ENCODE data around the gene CATSPERE.

CATSPERE gene

GRCh38 chr1:244603498-244603897 lies 142.4 kb downstream of the CATSPERE start:
- Histone ChIP-seq H3K4me1 (ENCODE audit: insufficient read depth, low read length, severe bottlenecking) (peaks cover 4% of the 10 kb centered on the region), H3K9ac (ENCODE audit: low read length) (no peak overlapping the region), H4K20me1 (ENCODE audit: insufficient read depth, low read length) (no peaks in the 10 kb centered on the region), H3K9me3 (ENCODE audit: low read length) (no peaks in the 10 kb centered on the region), H3K9me2 (ENCODE audit: low read depth, low read length) (no peaks in the 10 kb centered on the region), H3K79me2 (ENCODE audit: insufficient read depth, low read length) (no peaks in the 10 kb centered on the region), H3K27ac (ENCODE audit: low read depth, low read length, poor library complexity, severe bottlenecking) (no peak overlapping the region), H2AFZ (ENCODE audit: low read length) (no peak overlapping the region), H3K4me3 (ENCODE audit: low read depth, low read length, poor library complexity, severe bottlenecking) (no peak overlapping the region), H3K27me3 (ENCODE audit: insufficient read depth, low read length) (no peaks in the 10 kb centered on the region; the same call in 1 of the 2 replicates), H3F3A (ENCODE audit: insufficient read depth, low read length) (no peaks in the 10 kb centered on the region), H3K4me2 (ENCODE audit: low read length) (no peak overlapping the region), H3K36me3 (ENCODE audit: insufficient read depth, low read length) (no peaks in the 10 kb centered on the region)
- TF ChIP-seq EZH2 (IDR thresholded peaks at IDR 0.05; ENCODE audit: borderline replicate concordance, low read length), result no peak
- TF ChIP-seq, protein P1, sequence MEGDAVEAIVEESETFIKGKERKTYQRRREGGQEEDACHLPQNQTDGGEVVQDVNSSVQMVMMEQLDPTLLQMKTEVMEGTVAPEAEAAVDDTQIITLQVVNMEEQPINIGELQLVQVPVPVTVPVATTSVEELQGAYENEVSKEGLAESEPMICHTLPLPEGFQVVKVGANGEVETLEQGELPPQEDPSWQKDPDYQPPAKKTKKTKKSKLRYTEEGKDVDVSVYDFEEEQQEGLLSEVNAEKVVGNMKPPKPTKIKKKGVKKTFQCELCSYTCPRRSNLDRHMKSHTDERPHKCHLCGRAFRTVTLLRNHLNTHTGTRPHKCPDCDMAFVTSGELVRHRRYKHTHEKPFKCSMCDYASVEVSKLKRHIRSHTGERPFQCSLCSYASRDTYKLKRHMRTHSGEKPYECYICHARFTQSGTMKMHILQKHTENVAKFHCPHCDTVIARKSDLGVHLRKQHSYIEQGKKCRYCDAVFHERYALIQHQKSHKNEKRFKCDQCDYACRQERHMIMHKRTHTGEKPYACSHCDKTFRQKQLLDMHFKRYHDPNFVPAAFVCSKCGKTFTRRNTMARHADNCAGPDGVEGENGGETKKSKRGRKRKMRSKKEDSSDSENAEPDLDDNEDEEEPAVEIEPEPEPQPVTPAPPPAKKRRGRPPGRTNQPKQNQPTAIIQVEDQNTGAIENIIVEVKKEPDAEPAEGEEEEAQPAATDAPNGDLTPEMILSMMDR (IDR thresholded peaks at IDR 0.05; ENCODE audit: low read length), result peak; percentile 65

- Histone ChIP-seq H3K4me2 (ENCODE audit: low read length) (no peak overlapping the region), H3K36me3 (ENCODE audit: insufficient read depth, low read length) (no peaks in the 10 kb centered on the region), H2AFZ (ENCODE audit: low read length) (no peak overlapping the region), H3K79me2 (ENCODE audit: insufficient read depth, low read length) (no peaks in the 10 kb centered on the region), H3K4me1 (ENCODE audit: insufficient read depth, low read length, severe bottlenecking) (no peaks in the 10 kb centered on the region), H3K9ac (ENCODE audit: low read length) (no peak overlapping the region), H3F3A (ENCODE audit: insufficient read depth, low read length) (no peaks in the 10 kb centered on the region), H3K27ac (ENCODE audit: low read depth, low read length, poor library complexity, severe bottlenecking) (no peak overlapping the region), H3K27me3 (ENCODE audit: insufficient read depth, low read length) (no peaks in the 10 kb centered on the region; the same call in 1 of the 2 replicates), H4K20me1 (ENCODE audit: insufficient read depth, low read length) (no peaks in the 10 kb centered on the region), H3K4me3 (ENCODE audit: low read depth, low read length, poor library complexity, severe bottlenecking) (no peak overlapping the region), H3K9me2 (ENCODE audit: low read depth, low read length) (no peaks in the 10 kb centered on the region), H3K9me3 (ENCODE audit: low read length) (no peaks in the 10 kb centered on the region)
- TF ChIP-seq, protein P1 (IDR thresholded peaks at IDR 0.05; ENCODE audit: low read length), result no peak
- no peak for TF ChIP-seq EZH2 (IDR thresholded peaks at IDR 0.05; ENCODE audit: borderline replicate concordance, low read length)
Observed at GRCh38 chr1:244605835-244606370, 144.8 kb downstream of the CATSPERE start.

DNA sequence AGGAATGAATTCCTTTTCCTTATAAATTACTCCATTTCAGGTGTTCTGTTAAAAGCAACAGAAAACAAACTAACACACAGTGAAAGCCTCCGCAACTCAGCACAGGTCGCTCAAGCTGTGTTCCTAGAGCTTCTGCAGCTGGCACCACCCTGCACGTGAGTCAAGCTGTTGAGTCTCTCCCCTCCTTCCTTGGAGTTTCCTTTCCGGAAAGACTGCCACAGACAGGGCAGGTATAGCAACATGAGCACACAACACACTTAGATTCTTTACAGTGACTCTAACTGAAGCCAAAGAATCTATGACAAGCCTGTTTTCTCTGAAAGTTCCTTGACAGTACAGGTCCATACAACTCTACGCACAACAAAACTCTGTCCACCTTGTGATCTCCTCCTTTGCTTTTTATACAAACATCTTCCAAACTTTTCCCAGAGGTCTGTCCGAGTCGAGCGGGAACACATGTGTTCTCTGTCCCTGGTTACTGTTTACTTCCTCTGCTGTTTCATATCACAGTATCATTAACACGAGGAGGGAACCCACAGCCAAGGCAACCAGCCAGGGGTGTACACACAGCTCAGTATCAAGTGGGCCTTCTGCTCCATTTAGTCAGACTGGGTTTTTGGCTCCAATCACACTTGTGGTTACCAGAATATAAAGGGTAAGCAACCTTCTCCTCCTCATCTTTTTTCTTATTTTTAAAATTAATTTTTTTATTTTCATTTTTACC lies 153.2 kb downstream of the CATSPERE start:
- TF ChIP-seq, protein P1 (IDR thresholded peaks at IDR 0.05; ENCODE audit: low read length), result no peak
- no peak for TF ChIP-seq EZH2 (IDR thresholded peaks at IDR 0.05; ENCODE audit: borderline replicate concordance, low read length)
- H3K9ac ChIP-seq (ENCODE audit: low read length), result no peak overlapping the region

More for the DNA sequence above, 153.2 kb downstream of the CATSPERE start:
- Histone ChIP-seq H3K27ac (ENCODE audit: low read depth, low read length, poor library complexity, severe bottlenecking) (no peak overlapping the region), H3K4me1 (ENCODE audit: insufficient read depth, low read length, severe bottlenecking) (no peaks in the 10 kb centered on the region), H4K20me1 (ENCODE audit: insufficient read depth, low read length) (no peaks in the 10 kb centered on the region), H3K4me2 (ENCODE audit: low read length) (no peak overlapping the region), H3K27me3 (ENCODE audit: insufficient read depth, low read length) (no peaks in the 10 kb centered on the region), H3K9me3 (ENCODE audit: low read length) (no peaks in the 10 kb centered on the region), H3K36me3 (ENCODE audit: insufficient read depth, low read length) (no peaks in the 10 kb centered on the region), H3F3A (ENCODE audit: insufficient read depth, low read length) (no peaks in the 10 kb centered on the region), H3K79me2 (ENCODE audit: insufficient read depth, low read length) (no peaks in the 10 kb centered on the region), H3K9me2 (ENCODE audit: low read depth, low read length) (no peaks in the 10 kb centered on the region), H3K4me3 (ENCODE audit: low read depth, low read length, poor library complexity, severe bottlenecking) (no peak overlapping the region), H2AFZ (ENCODE audit: low read length) (no peak overlapping the region)

Measured in OCI-LY1 (cell line).